K562 (cell line): ENCODE results near the gene USP32. TPM values are rescaled to one million over a fixed set of nuclear protein-coding genes. Genes with fewer than 3 reads are reported as not detected.

ENCODE experiments used
- BCL6 ChIP-seq: fragments of 250-450 bp; sonication (Bioruptor Pico); IDR thresholded peaks from 2 replicates; pipeline ENCODE4 v1.4.0; 2020
- C11orf30 ChIP-seq: fragments of 450-650 bp; IDR thresholded peaks from 2 replicates; pipeline ENCODE4 v1.6.1; 2016; ENCODE audit warnings: low read depth, mild to moderate bottlenecking
- CBFB ChIP-seq: sonication (generic); formaldehyde crosslinking; IDR thresholded peaks from 2 replicates; pipeline ENCODE4 v1.4.0; 2020; ENCODE audit warnings: mild to moderate bottlenecking, missing genetic modification reagents
- E2F4 ChIP-seq: sonication (generic); formaldehyde crosslinking; IDR thresholded peaks from 2 replicates; pipeline ENCODE4 v1.8.0; 2022; ENCODE audit warnings: mild to moderate bottlenecking, low read depth, missing genetic modification reagents
- E2F6 ChIP-seq, 2 experiments: IDR thresholded peaks; 2 replicates each; pipeline ENCODE4 v1.6.1; 2011; ENCODE audit warnings: borderline replicate concordance in 1 of 2, control low read depth in 1 of 2, low read depth in 1 of 2, low read length in 1 of 2, mild to moderate bottlenecking in 1 of 2, mixed read lengths in 1 of 2, moderate library complexity in 1 of 2; ENCODE audit not compliant: insufficient read depth in 1 of 2, insufficient read length in 1 of 2, poor library complexity in 1 of 2, severe bottlenecking in 1 of 2; ENCODE audit errors: extremely low read depth in 1 of 2
- GABPA ChIP-seq: fragments of 200-800 bp; sonication (Bioruptor generic); conservative IDR thresholded peaks from 2 replicates; pipeline ENCODE4 v1.6.1; 2016; ENCODE audit warnings: low read depth, missing genetic modification characterization, missing compliant biosample characterization
- HNRNPH1 ChIP-seq: fragments of 200-400 bp; formaldehyde crosslinking; optimal IDR thresholded peaks from 2 replicates; pipeline ENCODE3; 2017; ENCODE audit warnings: low read depth, mild to moderate bottlenecking, low read length, moderate library complexity
- MECOM ChIP-seq: fragments of 250-450 bp; sonication (Bioruptor Pico); IDR thresholded peaks from 2 replicates; pipeline ENCODE4 v1.8.0; 2022; ENCODE audit warnings: inconsistent platforms
- MXI1 ChIP-seq: IDR thresholded peaks from 2 replicates; pipeline ENCODE4 v1.6.1; 2011; ENCODE audit warnings: low read depth, mild to moderate bottlenecking, improper control_type of control experiment, low read length
- NR2F6 ChIP-seq: fragments of 450-650 bp; formaldehyde crosslinking; IDR thresholded peaks from 2 replicates; pipeline ENCODE4 v1.4.0; 2020; ENCODE audit warnings: mild to moderate bottlenecking
- PYGO2 ChIP-seq: fragments of 450-650 bp; IDR thresholded peaks from 2 replicates; pipeline ENCODE4 v1.6.1; 2016; ENCODE audit warnings: mild to moderate bottlenecking, missing genetic modification characterization, moderate library complexity, missing compliant biosample characterization
- RAD21 ChIP-seq, 2 experiments: fragments of 250-450 bp in 1 of 2; fragments of 450-650 bp in 1 of 2; sonication (Bioruptor Pico) in 1 of 2; formaldehyde crosslinking in 1 of 2; IDR thresholded peaks in 1 of 2; conservative IDR thresholded peaks in 1 of 2; 2 replicates each; pipeline versions ENCODE4 v1.4.0 to v1.8.0; 2020 to 2022; ENCODE audit warnings: mild to moderate bottlenecking in 2 of 2, moderate library complexity in 1 of 2
- RB1 ChIP-seq: fragments of 450-650 bp; IDR thresholded peaks from 2 replicates; pipeline ENCODE4 v1.6.1; 2017; ENCODE audit warnings: low read depth, mild to moderate bottlenecking
- SMAD2 ChIP-seq: fragments of 150-350 bp; IDR thresholded peaks from 2 replicates; pipeline ENCODE4 v1.6.1; 2014; ENCODE audit warnings: low read depth, mild to moderate bottlenecking, low read length
- SMC3 ChIP-seq: conservative IDR thresholded peaks from 2 replicates; pipeline ENCODE4 v1.6.1; 2011; ENCODE audit warnings: low read depth, low read length, improper control_type of control experiment; ENCODE audit not compliant: insufficient read depth
- TEAD1 ChIP-seq, 2 experiments: fragments of 450-650 bp in 1 of 2; sonication (generic) in 1 of 2; formaldehyde crosslinking; IDR thresholded peaks; 2 replicates each; pipeline versions ENCODE4 v1.4.0 to v1.8.0; 2020 to 2022; ENCODE audit warnings: mild to moderate bottlenecking in 2 of 2, missing genetic modification reagents in 1 of 2
- U2AF1 ChIP-seq: fragments of 200-400 bp; formaldehyde crosslinking; optimal IDR thresholded peaks from 2 replicates; pipeline ENCODE3; 2017; ENCODE audit warnings: mild to moderate bottlenecking, low read depth, low read length, moderate library complexity
- U2AF2 ChIP-seq: fragments of 200-400 bp; formaldehyde crosslinking; optimal IDR thresholded peaks from 2 replicates; pipeline ENCODE3; 2017; ENCODE audit warnings: low read depth, mild to moderate bottlenecking, low read length
- USF2 ChIP-seq: sonication (generic); formaldehyde crosslinking; IDR thresholded peaks from 2 replicates; pipeline ENCODE4 v1.5.0; 2020; ENCODE audit warnings: missing genetic modification reagents
- ZKSCAN8 ChIP-seq: fragments of 200-800 bp; sonication (Bioruptor generic); IDR thresholded peaks from 2 replicates; pipeline ENCODE4 v1.6.1; 2016; ENCODE audit warnings: missing genetic modification characterization, missing compliant biosample characterization
- ZNF140 ChIP-seq: fragments of 250-450 bp; sonication (Bioruptor Pico); IDR thresholded peaks from 2 replicates; pipeline ENCODE4 v1.8.0; 2021; ENCODE audit warnings: moderate library complexity, mild to moderate bottlenecking, inconsistent platforms
- ZNF174 ChIP-seq: fragments of 250-450 bp; sonication (Bioruptor Pico); IDR thresholded peaks from 2 replicates; pipeline ENCODE4 v1.4.0; 2020; ENCODE audit warnings: mild to moderate bottlenecking
- ZNF740 ChIP-seq, 3 experiments: fragments of 200-800 bp in 1 of 3; sonication (Bioruptor generic) in 1 of 3; sonication (generic) in 1 of 3; formaldehyde crosslinking in 1 of 3; IDR thresholded peaks; 2 replicates each; pipeline versions ENCODE4 v1.6.1 to v1.8.0; 2016 to 2022; ENCODE audit warnings: mild to moderate bottlenecking in 2 of 3, missing compliant biosample characterization in 2 of 3, missing genetic modification characterization in 2 of 3, missing genetic modification reagents in 1 of 3
- ZSCAN29 ChIP-seq: fragments of 450-650 bp; IDR thresholded peaks from 2 replicates; pipeline ENCODE4 v1.6.1; 2017
- polyA plus RNA-seq, 8 experiments: library from polyadenylated mRNA; depleted of rRNA in 4 of 8; stranded (reverse) in 5 of 8; unstranded in 3 of 8; fragments of >200 nt; fragmentation: Nextera tagmentation in 2 of 8; fragmentation: Illumina TruSeq in 1 of 8; extraction: Ambion mirVana in 2 of 8; extraction: Trizol in 1 of 8; gene quantifications; 2 replicates each; pipeline versions ENCODE4 v1.2.1 to v1.2.3, GENCODE V29; 2011 to 2014; ENCODE audit warnings: inconsistent platforms in 1 of 8, missing spikeins in 1 of 8
- total RNA-seq, 7 experiments: library from RNA; depleted of rRNA in 6 of 7; stranded (reverse); fragments of >200 nt in 6 of 7; fragmentation: Illumina TruSeq in 2 of 7; extraction: Trizol in 2 of 7; gene quantifications; 2 replicates each; pipeline versions ENCODE4 v1.2.1 to v1.2.3, GENCODE V29; 2011 to 2021; ENCODE audit warnings: low replicate concordance in 1 of 7

The USP32 gene
- total and polyA plus RNA-seq, 9 of the 15 experiments (the other 6 are each of a cell fraction or from before 2014, with no cell fraction given), result 18.0 to 69.3 (median 47.1) TPM

GRCh38 chr17:60142872-60143499 lies 248.9 kb downstream of the USP32 start (continued):
- TF ChIP-seq E2F6 (IDR thresholded peaks at IDR 0.05; ENCODE audit: borderline replicate concordance in 1 of 2, extremely low read depth in 1 of 2, insufficient read depth in 1 of 2, insufficient read length in 1 of 2, low read depth in 1 of 2, low read length in 1 of 2, poor library complexity in 1 of 2, severe bottlenecking in 1 of 2), result no peak
- no peak for TF ChIP-seq SMAD2
- no peak for TF ChIP-seq ZNF174
- 0 out of 2 replicates have a peak, but pooled peaks have one; percentile 15 for TF ChIP-seq RB1
- no peak for TF ChIP-seq C11orf30
- TF ChIP-seq GABPA (tag), result no peak
- no peak for TF ChIP-seq ZKSCAN8
- TF ChIP-seq ZNF140 (CRISPR knock-in tag), result no peak
- TF ChIP-seq CBFB (CRISPR knock-in tag), result no peak
- no peak for TF ChIP-seq BCL6 (CRISPR knock-in tag)
- no peak for TF ChIP-seq U2AF2
- no peak for TF ChIP-seq HNRNPH1
- TF ChIP-seq MECOM, result no peak
- TF ChIP-seq ZNF740 (CRISPR knock-in tag; IDR thresholded peaks at IDR 0.05), result no peak
- no peak for TF ChIP-seq ZNF740 (tag; IDR thresholded peaks at IDR 0.05)
- TF ChIP-seq ZSCAN29, result no peak
- TF ChIP-seq RAD21 (CRISPR knock-in tag; conservative IDR thresholded peaks at IDR 0.05 in 1 of 2, IDR thresholded peaks at IDR 0.05 in 1 of 2), result peak; percentile 80 to 92
- no peak for TF ChIP-seq E2F4 (CRISPR knock-in tag)
- no peak for TF ChIP-seq MXI1
- TF ChIP-seq U2AF1, result no peak
- TF ChIP-seq NR2F6 (CRISPR knock-in tag), result no peak
- no peak for TF ChIP-seq PYGO2 (tag)
- TF ChIP-seq TEAD1 (CRISPR knock-in tag; IDR thresholded peaks at IDR 0.05), result 0 out of 4 replicates have a peak, but pooled peaks of 1 of the 2 experiments have one; percentile 26
- TF ChIP-seq SMC3, result peak; percentile 80
- no peak for TF ChIP-seq USF2 (CRISPR knock-in tag)
